DOHH2 (cell line): ENCODE results near the gene UTS2B.

Experiments used
- CTCF ChIP-seq: fragments of 200-600 bp; sonication (generic); IDR thresholded peaks from one replicate; pipeline ENCODE4 v1.5.1; 2014; ENCODE audit warnings: antibody characterized with exemption, mild to moderate bottlenecking, low read depth, low read length; ENCODE audit not compliant: poor library complexity, severe bottlenecking
- EZH2phosphoT487 ChIP-seq: fragments of 200-600 bp; sonication (generic); IDR thresholded peaks from 2 replicates; pipeline ENCODE4 v1.6.1; 2017; ENCODE audit warnings: borderline replicate concordance, mild to moderate bottlenecking, antibody characterized with exemption, low read length, moderate library complexity, mixed read lengths

DNA sequence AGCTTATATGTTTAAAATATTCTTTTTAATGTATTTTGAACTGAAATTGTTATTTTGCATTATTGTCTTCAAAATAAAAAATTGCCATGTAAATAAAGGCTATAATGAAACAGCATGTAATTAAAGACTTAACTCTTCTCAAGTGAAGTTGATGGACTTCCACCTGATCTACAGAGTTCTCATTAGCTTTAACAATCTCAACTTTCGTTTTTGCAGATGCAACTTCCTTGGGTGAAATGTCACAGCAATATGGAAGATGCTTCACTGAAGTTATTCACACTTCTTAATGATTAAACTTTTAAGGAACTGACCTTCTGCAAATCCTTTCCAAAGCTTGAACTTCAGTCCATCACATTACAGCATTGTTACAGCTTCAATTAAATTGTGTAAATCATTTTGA, 67.7 kb downstream of the UTS2B start:
- TF ChIP-seq CTCF (no peak), EZH2phosphoT487 (no peak)
